OCI-LY7 (cell line): Measurements from ENCODE around the gene IL10RB. TPM values are rescaled to one million over a fixed set of nuclear protein-coding genes. Genes with fewer than 3 reads are reported as not detected.

Experiments used
- BruUV-seq: library from RNA; stranded (reverse); fragments of 400-500 nt; replicated peaks from 2 replicates; lab custom pipeline; 2021; lab: Mats Ljungman, UMichigan
- CTCF ChIA-PET: fragments of 300-600 bp; sonication (Branson Sonifier 250); formaldehyde crosslinking; loops from one replicate; lab custom pipeline; 2022; ENCODE audit warnings: antibody characterized with exemption; ENCODE audit not compliant: unreplicated experiment; lab: Charles Lee
- POLR2A ChIA-PET: fragments of 300-600 bp; sonication (Branson Sonifier 250); formaldehyde crosslinking; loops from one replicate; lab custom pipeline; 2022; ENCODE audit warnings: antibody characterized with exemption; lab: Charles Lee
- DNase-seq: peaks from one replicate; pipeline ENCODE4 v3.0.0-alpha.2; 2015; ENCODE audit warnings: low spot score
- H2AFZ ChIP-seq: fragments of 200-600 bp; sonication (generic), shearing (Covaris generic); 2 replicates; pipeline ENCODE4 v1.6.1; 2014; ENCODE audit warnings: mild to moderate bottlenecking, antibody characterized with exemption, low read length, moderate library complexity
- H3K27ac ChIP-seq: fragments of 200-600 bp; sonication (generic); 2 replicates; pipeline ENCODE4 v1.5.1; 2014; ENCODE audit warnings: mixed run types, low read depth, mild to moderate bottlenecking, moderate library complexity, low read length, inconsistent platforms; ENCODE audit not compliant: poor library complexity, severe bottlenecking
- H3K36me3 ChIP-seq: fragments of 200-600 bp; sonication (generic); 2 replicates; pipeline ENCODE4 v1.6.1; 2014; ENCODE audit warnings: mild to moderate bottlenecking, antibody characterized with exemption, low read length, moderate library complexity, mixed read lengths; ENCODE audit not compliant: insufficient read depth
- H3K4me1 ChIP-seq: fragments of 200-600 bp; sonication (generic); 2 replicates; pipeline ENCODE4 v1.5.1; 2014; ENCODE audit warnings: mild to moderate bottlenecking, low read length; ENCODE audit not compliant: insufficient read depth, poor library complexity, severe bottlenecking
- H3K4me2 ChIP-seq: fragments of 200-600 bp; sonication (generic); 2 replicates; pipeline ENCODE4 v1.6.1; 2014; ENCODE audit warnings: mild to moderate bottlenecking, low read length
- H3K4me3 ChIP-seq: fragments of 200-600 bp; sonication (generic); 2 replicates; pipeline ENCODE4 v1.5.1; 2014; ENCODE audit warnings: mild to moderate bottlenecking, low read depth, low read length; ENCODE audit not compliant: poor library complexity, severe bottlenecking
- H3K79me2 ChIP-seq: fragments of 200-600 bp; sonication (generic); 2 replicates; pipeline ENCODE4 v1.6.1; 2016; ENCODE audit warnings: low read depth, mild to moderate bottlenecking, low read length, moderate library complexity, mixed read lengths; ENCODE audit not compliant: insufficient read depth
- H3K9me2 ChIP-seq: fragments of 200-600 bp; sonication (generic); 2 replicates; pipeline ENCODE4 v1.6.1; 2016; ENCODE audit warnings: mild to moderate bottlenecking, low read length, mixed read lengths; ENCODE audit not compliant: insufficient read depth
- H3K9me3 ChIP-seq: fragments of 200-600 bp; sonication (generic); 2 replicates; pipeline ENCODE4 v1.6.1; 2014; ENCODE audit warnings: mild to moderate bottlenecking, mixed run types, low read length, mixed read lengths
- H4K20me1 ChIP-seq: fragments of 200-600 bp; sonication (generic); 2 replicates; pipeline ENCODE4 v1.6.1; 2014; ENCODE audit warnings: mild to moderate bottlenecking, antibody characterized with exemption, low read length, moderate library complexity, mixed read lengths; ENCODE audit not compliant: insufficient read depth
- CTCF ChIP-seq: fragments of 200-600 bp; sonication (generic); conservative IDR thresholded peaks from 2 replicates; pipeline ENCODE4 v1.5.1; 2014; ENCODE audit warnings: mild to moderate bottlenecking, antibody characterized with exemption, low read length, moderate library complexity, mixed read lengths
- EZH2phosphoT487 ChIP-seq: fragments of 200-600 bp; sonication (generic); IDR thresholded peaks from 2 replicates; pipeline ENCODE4 v1.6.1; 2018; ENCODE audit warnings: low read depth, borderline replicate concordance, mild to moderate bottlenecking, mixed run types, antibody characterized with exemption, low read length, moderate library complexity, mixed read lengths
- intact Hi-C: fragments of 100-400 bp; cut with micrococcal nuclease; formaldehyde crosslinking; loops from one replicate; pipeline ENCODE4 v1.10.0; 2022; ENCODE audit not compliant: unreplicated experiment
- total RNA-seq, 2 experiments: library from RNA; depleted of rRNA in 1 of 2; stranded (reverse); fragments of >200 nt in 1 of 2; shearing (Covaris generic) in 1 of 2; gene quantifications; 2 replicates each; pipeline ENCODE4 v1.2.3, GENCODE V29; 2014 to 2022

Gene IL10RB
- total RNA-seq, 2 experiments from 2014 or later, result 48.0 to 48.3 TPM

- ChIA-PET CTCF (interaction anchor here (1.2 kb wide), 1 partner anchor 46 kb away, joined by 3 read pairs; no protein-coding TSS in a partner anchor), POLR2A (interaction anchor here (0.6 to 1.2 kb wide), 2 partner anchors 22 to 1349 kb away, joined by 4 to 5 read pairs; no protein-coding TSS in a partner anchor)
- BruUV-seq, result no TSS peak
- DNase-seq, result peak; percentile 32
- Histone ChIP-seq H3K9me2 (no peaks in the 10 kb centered on the region), H3K4me1 (peaks cover 50% of the 10 kb centered on the region), H3K4me3 (no peak overlapping the region), H3K36me3 (peaks cover 88% of the 10 kb centered on the region), H3K9me3 (no peaks in the 10 kb centered on the region), H3K79me2 (peaks cover 53% of the 10 kb centered on the region; the same call in 1 of the 2 replicates), H4K20me1 (peaks cover 7% of the 10 kb centered on the region; the same call in 1 of the 2 replicates), H3K27ac (peak overlapping the region; percentile 42), H3K4me2 (peak overlapping the region; percentile 43), H2AFZ (no peak overlapping the region)
- no peak for TF ChIP-seq EZH2phosphoT487
- no peak for TF ChIP-seq CTCF
- intact Hi-C loops, result no loop called here
These were observed 4.5 kb upstream of the IL10RB start for GRCh38 chr21:33261635-33262034.

GRCh38 chr21:33262921-33263320, 3.2 kb upstream of the IL10RB start:
- peaks cover 7% of the 10 kb centered on the region; the same call in 1 of the 2 replicates for H4K20me1 ChIP-seq
- peaks cover 80% of the 10 kb centered on the region for H3K36me3 ChIP-seq
- BruUV-seq, result no TSS peak
- no peak overlapping the region for H3K4me2 ChIP-seq
- TF ChIP-seq EZH2phosphoT487, result no peak
- TF ChIP-seq CTCF, result no peak
- H3K4me3 ChIP-seq, result no peak overlapping the region
- no peaks in the 10 kb centered on the region for H3K9me2 ChIP-seq
- ChIA-PET CTCF (interaction anchor here (1.2 kb wide), 1 partner anchor 48 kb away, joined by 3 read pairs; no protein-coding TSS in a partner anchor), POLR2A (interaction anchor here (0.5 to 1.0 kb wide), 4 partner anchors 28 to 294 kb away, joined by 3 to 5 read pairs (median 4); no protein-coding TSS in a partner anchor)
- peaks cover 66% of the 10 kb centered on the region; the same call in 1 of the 2 replicates for H3K79me2 ChIP-seq
- H3K27ac ChIP-seq, result no peak overlapping the region
- DNase-seq, result no peak
- no peaks in the 10 kb centered on the region for H3K9me3 ChIP-seq
- intact Hi-C loops, result no loop called here
- H3K4me1 ChIP-seq, result peaks cover 61% of the 10 kb centered on the region
- no peak overlapping the region for H2AFZ ChIP-seq

GRCh38 chr21:33264561-33264960, 1.6 kb upstream of the IL10RB start:
- Histone ChIP-seq H3K4me2 (peak overlapping the region; percentile 97), H3K36me3 (peaks cover 76% of the 10 kb centered on the region), H4K20me1 (peaks cover 7% of the 10 kb centered on the region; the same call in 1 of the 2 replicates), H2AFZ (no peak overlapping the region), H3K27ac (peak overlapping the region; percentile 70), H3K79me2 (peaks cover 70% of the 10 kb centered on the region; the same call in 1 of the 2 replicates), H3K9me2 (no peaks in the 10 kb centered on the region), H3K4me3 (no peak overlapping the region), H3K4me1 (peaks cover 70% of the 10 kb centered on the region), H3K9me3 (no peaks in the 10 kb centered on the region)
- BruUV-seq, result no TSS peak
- no peak for DNase-seq
- TF ChIP-seq CTCF (no peak), EZH2phosphoT487 (no peak)
- ChIA-PET POLR2A (interaction anchor here (0.6 to 1.6 kb wide), 2 partner anchors 26 to 32 kb away, joined by 3 to 6 read pairs; no protein-coding TSS in a partner anchor), CTCF (no interaction called here)
- intact Hi-C loops, result no loop called here
